GM12864 (cell line): ENCODE data around the gene TRIM31.

Source experiments
- DNase-seq: peaks from one replicate; pipeline ENCODE4 v3.0.0-alpha.2; 2011; ENCODE audit warnings: low read depth
- H3K4me3 ChIP-seq: 2 replicates; pipeline ENCODE4 v1.5.1; 2011; ENCODE audit warnings: mild to moderate bottlenecking, low read depth, low read length, control low read depth
- CTCF ChIP-seq: IDR thresholded peaks from 2 replicates; pipeline ENCODE4 v1.5.1; 2011; ENCODE audit warnings: low read depth, mild to moderate bottlenecking, moderate library complexity, low read length, control low read depth, inconsistent platforms; ENCODE audit errors: missing control alignments

TRIM31 gene

GRCh38 chr6:30092852-30093543 lies 19.9 kb downstream of the TRIM31 start:
- DNase-seq: no peak
- TF ChIP-seq CTCF: no peak
- no peak overlapping the region for H3K4me3 ChIP-seq

- no peak for DNase-seq
- TF ChIP-seq CTCF: no peak
- H3K4me3 ChIP-seq: no peak overlapping the region
These were observed 21.1 kb downstream of the TRIM31 start for GRCh38 chr6:30091577-30092381.

GRCh38 chr6:30087876-30088275 lies 25.0 kb downstream of the TRIM31 start:
- TF ChIP-seq CTCF: no peak
- H3K4me3 ChIP-seq: no peak overlapping the region
- no peak for DNase-seq

- DNase-seq: no peak
These were observed 35.7 kb downstream of the TRIM31 start for GRCh38 chr6:30077218-30077617.

GRCh38 chr6:30075790-30076732 lies 36.8 kb downstream of the TRIM31 start:
- no peak for DNase-seq
- peak; percentile 50 for TF ChIP-seq CTCF
- H3K4me3 ChIP-seq: no peak overlapping the region

More at GRCh38 chr6:30077218-30077617, 35.7 kb downstream of the TRIM31 start:
- H3K4me3 ChIP-seq: no peak overlapping the region
- TF ChIP-seq CTCF: no peak

- no peak within 1 kb of the TSS for H3K4me3 ChIP-seq
- no peak for DNase-seq
These were observed 37.6 kb downstream of the TRIM31 start, which contains the start of gene RNF39 for GRCh38 chr6:30075094-30075789. Gene RNF39 (minus strand): TSS chr6:30075769. CDS start chr6:30075585, 184 bp downstream.

More at GRCh38 chr6:30075094-30075789, 37.6 kb downstream of the TRIM31 start, which contains the start of gene RNF39:
- TF ChIP-seq CTCF: no peak
